ENCODE results near the gene AZIN2. TPM values are rescaled to one million over a fixed set of nuclear protein-coding genes. Genes with fewer than 3 reads are reported as not detected.

Gene AZIN2
- total RNA-seq = 2.8 and 3.1 TPM in 2 replicates

GRCh38 chr1:33080885-33081553 lies at the start of gene AZIN2:
AZIN2 (plus strand) TSS chr1:33081153; CDS start chr1:33082250, 1,097 bp downstream.

DNA sequence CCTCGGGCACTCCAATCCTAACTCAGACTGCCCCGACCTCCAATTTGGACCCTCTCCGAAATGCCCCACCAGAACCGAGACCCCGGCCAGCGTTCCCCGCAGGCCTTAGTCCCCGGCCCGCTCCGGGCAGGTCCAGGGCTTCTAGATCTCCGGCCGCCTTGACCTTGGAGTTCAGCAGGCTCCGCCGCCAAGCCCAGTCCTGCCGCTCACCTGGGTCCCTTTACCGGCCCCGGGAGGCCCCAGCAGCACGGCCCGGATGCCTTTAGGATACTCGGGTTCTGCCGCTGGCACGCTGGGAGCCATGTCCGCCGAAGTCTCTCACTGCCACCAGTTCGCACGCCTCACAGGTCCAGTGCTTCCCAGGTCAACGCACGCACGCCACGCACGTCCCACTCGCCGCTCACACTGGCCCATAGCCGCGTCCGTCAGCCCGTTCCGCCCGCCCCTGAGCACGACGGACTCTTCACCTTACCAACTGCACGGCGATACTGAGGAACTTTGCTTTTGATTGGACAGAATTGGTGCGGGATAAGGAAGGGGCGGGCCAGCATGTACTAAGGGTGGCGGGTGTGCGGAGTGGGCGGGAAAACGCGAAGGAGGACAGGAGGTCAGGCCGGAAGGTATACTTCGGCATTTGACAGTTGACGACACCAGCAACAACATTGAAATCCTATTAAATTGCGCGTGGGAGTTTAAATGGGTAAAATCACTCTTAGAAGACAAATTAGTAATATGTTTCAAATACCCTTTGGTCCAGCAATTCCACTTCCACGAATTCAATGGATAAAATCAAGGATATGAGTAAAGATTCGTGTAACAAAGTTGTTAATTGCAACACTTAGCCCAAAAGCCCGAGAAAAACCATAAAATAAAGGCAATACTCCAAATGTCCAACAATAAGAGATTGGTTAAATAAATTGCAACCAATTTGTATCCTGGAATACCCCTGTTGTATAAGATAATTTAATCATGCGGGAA lies 44.1 kb upstream of the AZIN2 start, which contains the start of gene AK2:
TSS of gene AK2 (minus strand) at position 358 of the 978 bp plus-strand sequence. CDS start at position 303, 55 bp downstream.

Other genes starting within 250 kb of the AZIN2 start
- gene FNDC5, start 210.2 kb upstream of the AZIN2 start, total RNA-seq = not detected in 2 replicates
- not detected in 2 replicates for gene HPCA, start 194.7 kb upstream of the AZIN2 start, total RNA-seq
- 308 and 320 TPM in 2 replicates for gene TMEM54, start 179.8 kb upstream of the AZIN2 start, total RNA-seq
- gene RNF19B, start 116.3 kb upstream of the AZIN2 start, total RNA-seq = 21.4 and 25.7 TPM in 2 replicates
- 207 and 278 TPM in 2 replicates for gene AK2, start 44.3 kb upstream of the AZIN2 start, total RNA-seq
- 5.1 and 7.3 TPM in 2 replicates for gene TRIM62, start 100.9 kb downstream of the AZIN2 start, total RNA-seq
- gene ZNF362, start 175.3 kb downstream of the AZIN2 start, total RNA-seq = 8.5 and 8.7 TPM in 2 replicates
- gene A3GALT2, start 239.9 kb downstream of the AZIN2 start, total RNA-seq = not detected in 2 replicates